CD14-positive monocyte (primary cell): Measurements from ENCODE around the gene EIF4H. TPM values are rescaled to one million over a fixed set of nuclear protein-coding genes. Genes with fewer than 3 reads are reported as not detected.

Source experiments
- DNase-seq, 3 donors: peaks; one replicate each; pipeline ENCODE4 v3.0.0-alpha.2; 2011 to 2022
- H2AFZ ChIP-seq: 2 replicates; pipeline ENCODE4 v1.6.0; 2012; ENCODE audit warnings: mild to moderate bottlenecking, low read depth, low read length, inconsistent platforms; ENCODE audit not compliant: insufficient read depth, poor library complexity, severe bottlenecking
- H3K27ac ChIP-seq, 2 donors: 1 replicate in 1 of 2; 2 replicates in 1 of 2; pipeline ENCODE4 v1.5.1; 2012 to 2013; ENCODE audit warnings: low read length in 2 of 2, control low read depth in 1 of 2, inconsistent platforms in 1 of 2, low read depth in 1 of 2, mild to moderate bottlenecking in 1 of 2
- H3K27me3 ChIP-seq, 2 donors: one replicate each; pipeline versions ENCODE4 v1.6.0 to v1.6.1; 2011 to 2013; ENCODE audit warnings: low read length in 2 of 2; ENCODE audit not compliant: control insufficient read depth in 2 of 2, insufficient read depth in 2 of 2
- H3K36me3 ChIP-seq, 2 donors: replicated peaks in 1 of 2; 1 replicate in 1 of 2; 2 replicates in 1 of 2; pipeline versions ENCODE4 v1.5.1 to v1.6.1; 2012 to 2013; ENCODE audit warnings: low read length in 2 of 2, control low read depth in 1 of 2, inconsistent platforms in 1 of 2, mild to moderate bottlenecking in 1 of 2; ENCODE audit not compliant: insufficient read depth in 2 of 2, control insufficient read depth in 1 of 2
- H3K4me1 ChIP-seq, 2 donors: 1 replicate in 1 of 2; 2 replicates in 1 of 2; pipeline versions ENCODE4 v1.5.1 to v1.6.1; 2012 to 2013; ENCODE audit warnings: low read length in 2 of 2, control low read depth in 1 of 2, inconsistent platforms in 1 of 2, mild to moderate bottlenecking in 1 of 2, moderate library complexity in 1 of 2; ENCODE audit not compliant: insufficient read depth in 2 of 2, control insufficient read depth in 1 of 2
- H3K4me2 ChIP-seq: replicated peaks from 2 replicates; pipeline ENCODE3; 2012; ENCODE audit warnings: low read length, moderate library complexity, mild to moderate bottlenecking; ENCODE audit not compliant: poor library complexity, severe bottlenecking; ENCODE audit errors: extremely low read depth
- H3K4me3 ChIP-seq, 3 experiments: fragments of 200-600 bp in 1 of 3; sonication (generic) in 1 of 3; replicated peaks in 1 of 3; 1 replicate in 2 of 3; 2 replicates in 1 of 3; pipeline ENCODE4 v1.5.1; 2011 to 2013; ENCODE audit warnings: low read length in 3 of 3, mild to moderate bottlenecking in 3 of 3, control low read depth in 2 of 3, low read depth in 2 of 3, inconsistent platforms in 1 of 3, moderate library complexity in 1 of 3
- H3K79me2 ChIP-seq: 2 replicates; pipeline ENCODE4 v1.6.0; 2012; ENCODE audit warnings: mild to moderate bottlenecking, control low read depth, inconsistent platforms, low read length, moderate library complexity; ENCODE audit not compliant: insufficient read depth
- H3K9ac ChIP-seq: 2 replicates; pipeline ENCODE4 v1.6.0; 2017; ENCODE audit warnings: low read length, mild to moderate bottlenecking; ENCODE audit not compliant: insufficient read depth, poor library complexity, severe bottlenecking
- H3K9me3 ChIP-seq, 2 donors: replicated peaks in 1 of 2; 1 replicate in 1 of 2; 2 replicates in 1 of 2; pipeline versions ENCODE4 v1.5.1 to v1.6.1; 2012 to 2013; ENCODE audit warnings: low read length in 2 of 2, control low read depth in 1 of 2; ENCODE audit not compliant: control insufficient read depth in 1 of 2, insufficient read depth in 1 of 2
- H4K20me1 ChIP-seq: 2 replicates; pipeline ENCODE4 v1.6.0; 2012; ENCODE audit warnings: mild to moderate bottlenecking, low read length, control low read depth, moderate library complexity; ENCODE audit not compliant: insufficient read depth
- H3K27ac Mint-ChIP-seq, 7 donors: one replicate each; pipeline ENCODE4 v1.8.0; 2020; ENCODE audit warnings: mild to moderate bottlenecking in 7 of 7, mixed read lengths in 7 of 7, moderate library complexity in 6 of 7, inconsistent platforms in 2 of 7
- H3K27me3 Mint-ChIP-seq, 3 donors: one replicate each; pipeline ENCODE4 v1.8.0; 2021 to 2022; ENCODE audit warnings: low read depth in 3 of 3, mild to moderate bottlenecking in 3 of 3, mixed read lengths in 3 of 3, moderate library complexity in 3 of 3, inconsistent platforms in 1 of 3
- H3K36me3 Mint-ChIP-seq, 2 donors: one replicate each; pipeline ENCODE4 v1.8.0; 2020; ENCODE audit warnings: mixed read lengths in 2 of 2, inconsistent platforms in 1 of 2, mild to moderate bottlenecking in 1 of 2
- H3K4me1 Mint-ChIP-seq: one replicate; pipeline ENCODE4 v1.8.0; 2020; ENCODE audit warnings: mild to moderate bottlenecking, mixed read lengths
- H3K4me3 Mint-ChIP-seq, 2 donors: one replicate each; pipeline ENCODE4 v1.8.0; 2020; ENCODE audit warnings: mild to moderate bottlenecking in 2 of 2, mixed read lengths in 2 of 2, moderate library complexity in 1 of 2
- H3K9me3 Mint-ChIP-seq, 7 donors: one replicate each; pipeline ENCODE4 v1.8.0; 2020 to 2022; ENCODE audit warnings: mixed read lengths in 7 of 7, mild to moderate bottlenecking in 6 of 7, moderate library complexity in 6 of 7, inconsistent platforms in 2 of 7
- WGBS: methylation state at CpG from one replicate; pipeline ENCODE4 v1.1.5; 2013; ENCODE audit warnings: missing lambda C conversion rate; ENCODE audit not compliant: insufficient coverage; 5-methylcytosine and 5-hydroxymethylcytosine counted together
- intact Hi-C, 2 donors: fragments of 100-400 bp; cut with micrococcal nuclease; formaldehyde crosslinking; loops; one replicate each; pipeline versions ENCODE4 v1.15.0 to v1.15.1; 2023
- polyA plus RNA-seq, 3 donors: library from polyadenylated mRNA; depleted of rRNA in 1 of 3; unstranded in 2 of 3; stranded (reverse) in 1 of 3; fragments of 300-500 nt in 2 of 3; fragments of >200 nt in 1 of 3; fragmentation: Illumina TruSeq in 2 of 3; gene quantifications; 1 replicate in 2 of 3; 2 replicates in 1 of 3; pipeline ENCODE4 v1.2.3, GENCODE V29; 2012 to 2021
- TF ChIP-seq, protein P1 (sequence below): fragments of 200-600 bp; IDR thresholded peaks from one replicate; pipeline ENCODE4 v1.8.0; 2022; ENCODE audit warnings: antibody characterized with exemption, mild to moderate bottlenecking

EIF4H gene
- polyA plus RNA-seq, 3 donors = 162 to 234 (median 206) TPM

DNA sequence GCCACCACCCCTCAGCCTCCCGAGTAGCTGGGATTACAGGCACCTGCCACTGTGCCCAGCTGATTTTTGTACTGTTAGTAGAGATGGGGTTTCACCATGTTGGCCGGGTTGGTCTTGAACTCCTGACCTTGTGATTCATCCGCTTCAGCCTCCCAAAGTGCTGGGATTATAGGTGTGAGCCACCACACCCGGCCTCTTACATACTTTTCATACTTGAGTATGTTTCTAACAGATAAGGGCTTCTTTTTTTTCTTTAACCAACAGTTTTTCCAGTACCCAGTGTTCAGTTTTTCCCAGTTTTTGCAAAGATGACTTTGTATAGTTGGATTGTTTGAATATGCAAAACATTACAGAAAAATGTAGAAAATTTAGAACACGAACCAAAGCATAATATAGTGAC is 7.7 kb downstream of the EIF4H start:
- WGBS = no CpG with 5 or more reads among the region's 5 CpGs
- H3K27me3 Mint-ChIP-seq = no peaks in the 10 kb centered on the region
- no peak overlapping the region for H3K4me3 Mint-ChIP-seq
- H3K27ac Mint-ChIP-seq = peak overlapping the region in 3 of 7 donors; percentile 10 to 63 (median 21)
- Histone ChIP-seq H3K9ac (no peak overlapping the region), H3K27ac (no peak overlapping the region), H4K20me1 (peaks cover 100% of the 10 kb centered on the region), H3K79me2 (peaks cover 100% of the 10 kb centered on the region), H3K4me1 (peaks cover 17 to 28% of the 10 kb centered on the region in 2 donors), H2AFZ (no peak overlapping the region), H3K27me3 (no peaks in the 10 kb centered on the region), H3K4me3 (no peak overlapping the region), H3K9me3 (no peaks in the 10 kb centered on the region), H3K36me3 (peaks cover 7 to 65% of the 10 kb centered on the region in 2 donors), H3K4me2 (no peak overlapping the region)
- peaks cover 19 to 56% of the 10 kb centered on the region in 2 donors for H3K36me3 Mint-ChIP-seq
- peaks cover 0 to 1% (median 0%) of the 10 kb centered on the region in 7 donors for H3K9me3 Mint-ChIP-seq
- intact Hi-C loops = loop anchor here in 1 of 2 donors (5.0 kb wide), 1 partner anchor 115 kb away; no protein-coding TSS in a partner anchor
- TF ChIP-seq, protein P1, sequence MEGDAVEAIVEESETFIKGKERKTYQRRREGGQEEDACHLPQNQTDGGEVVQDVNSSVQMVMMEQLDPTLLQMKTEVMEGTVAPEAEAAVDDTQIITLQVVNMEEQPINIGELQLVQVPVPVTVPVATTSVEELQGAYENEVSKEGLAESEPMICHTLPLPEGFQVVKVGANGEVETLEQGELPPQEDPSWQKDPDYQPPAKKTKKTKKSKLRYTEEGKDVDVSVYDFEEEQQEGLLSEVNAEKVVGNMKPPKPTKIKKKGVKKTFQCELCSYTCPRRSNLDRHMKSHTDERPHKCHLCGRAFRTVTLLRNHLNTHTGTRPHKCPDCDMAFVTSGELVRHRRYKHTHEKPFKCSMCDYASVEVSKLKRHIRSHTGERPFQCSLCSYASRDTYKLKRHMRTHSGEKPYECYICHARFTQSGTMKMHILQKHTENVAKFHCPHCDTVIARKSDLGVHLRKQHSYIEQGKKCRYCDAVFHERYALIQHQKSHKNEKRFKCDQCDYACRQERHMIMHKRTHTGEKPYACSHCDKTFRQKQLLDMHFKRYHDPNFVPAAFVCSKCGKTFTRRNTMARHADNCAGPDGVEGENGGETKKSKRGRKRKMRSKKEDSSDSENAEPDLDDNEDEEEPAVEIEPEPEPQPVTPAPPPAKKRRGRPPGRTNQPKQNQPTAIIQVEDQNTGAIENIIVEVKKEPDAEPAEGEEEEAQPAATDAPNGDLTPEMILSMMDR = no peak
- H3K4me1 Mint-ChIP-seq = peaks cover 59% of the 10 kb centered on the region
- DNase-seq = no peak

DNA sequence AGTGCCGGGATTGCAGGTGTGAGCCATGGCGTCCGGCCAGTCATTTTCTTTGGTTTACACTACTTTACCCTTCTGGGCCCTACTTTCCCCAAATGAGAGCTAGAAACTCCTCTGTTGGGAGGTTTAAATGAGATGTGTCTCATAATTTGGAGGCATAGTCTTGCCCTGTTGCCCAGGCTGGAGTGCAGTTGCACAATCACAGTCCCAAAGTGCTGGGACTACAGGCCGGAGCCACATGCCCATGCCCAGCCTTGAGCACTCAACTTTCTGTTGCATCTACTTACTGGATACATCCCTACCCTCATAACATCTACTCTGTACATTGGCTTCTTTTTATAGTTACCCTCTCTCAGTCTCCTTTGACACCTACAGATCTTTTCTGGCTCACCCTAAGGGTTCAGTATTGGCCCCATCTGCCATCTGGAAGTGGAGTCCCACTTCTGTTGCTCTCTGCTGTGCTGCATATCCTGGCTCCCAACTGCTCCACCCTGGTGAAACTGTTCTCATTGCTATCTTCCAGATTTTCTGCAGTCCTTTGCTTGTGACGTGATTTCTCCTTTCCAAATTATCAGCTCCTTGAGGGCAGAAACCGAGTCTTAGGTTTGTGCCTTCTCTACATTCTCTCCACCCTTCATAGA is 8.4 kb downstream of the EIF4H start:
- Histone ChIP-seq H2AFZ (no peak overlapping the region), H3K27ac (peak overlapping the region in 1 of 2 donors; percentile 50), H3K4me3 (no peak overlapping the region), H3K4me2 (no peak overlapping the region), H3K9ac (no peak overlapping the region), H3K79me2 (peaks cover 100% of the 10 kb centered on the region), H3K36me3 (peaks cover 13 to 67% of the 10 kb centered on the region in 2 donors), H3K4me1 (peaks cover 10 to 21% of the 10 kb centered on the region in 2 donors), H3K27me3 (no peaks in the 10 kb centered on the region), H4K20me1 (peaks cover 100% of the 10 kb centered on the region), H3K9me3 (no peaks in the 10 kb centered on the region)
- TF ChIP-seq, protein P1 = no peak
- Mint-ChIP-seq H3K27me3 (no peaks in the 10 kb centered on the region), H3K4me1 (peaks cover 57% of the 10 kb centered on the region), H3K36me3 (peaks cover 22 to 60% of the 10 kb centered on the region in 2 donors), H3K4me3 (no peak overlapping the region), H3K9me3 (peaks cover 0 to 1% (median 0%) of the 10 kb centered on the region in 7 donors), H3K27ac (peak overlapping the region in 6 of 7 donors; percentile 30 to 83 (median 52))
- DNase-seq = no peak
- intact Hi-C loops = loop anchor here in 1 of 2 donors (5.0 kb wide), 1 partner anchor 115 kb away; no protein-coding TSS in a partner anchor
- 71% methylated on average over 1 of the region's 6 CpGs for WGBS
